ENCODE data around the gene RAD21L1.

Gene RAD21L1

GRCh38 chr20:1274485-1275311 lies 48.9 kb downstream of the RAD21L1 start:
- no peak for FAIRE-seq

GRCh38 chr20:1275919-1276318 lies 50.1 kb downstream of the RAD21L1 start:
- no peak for FAIRE-seq

- no peak for FAIRE-seq
These were observed 51.9 kb downstream of the RAD21L1 start for GRCh38 chr20:1277529-1278322.

- no peak for FAIRE-seq
These were observed 53.1 kb downstream of the RAD21L1 start for GRCh38 chr20:1278993-1279392.

- no peak for FAIRE-seq
These were observed 54.6 kb downstream of the RAD21L1 start for GRCh38 chr20:1280195-1281102.

- FAIRE-seq: no peak
These were observed 55.6 kb downstream of the RAD21L1 start for GRCh38 chr20:1281279-1282057.

- FAIRE-seq: no peak
These were observed 57.1 kb downstream of the RAD21L1 start for GRCh38 chr20:1282966-1283365.

- FAIRE-seq: no peak
These were observed 58.0 kb downstream of the RAD21L1 start for GRCh38 chr20:1283522-1284510.

- FAIRE-seq: no peak
These were observed 60.6 kb downstream of the RAD21L1 start for GRCh38 chr20:1286267-1287024.

- no peak for FAIRE-seq
These were observed 61.5 kb downstream of the RAD21L1 start for GRCh38 chr20:1287306-1287705.

- FAIRE-seq: no peak
These were observed 62.1 kb downstream of the RAD21L1 start for GRCh38 chr20:1287787-1288569.

- no peak for FAIRE-seq
These were observed 65.4 kb downstream of the RAD21L1 start for GRCh38 chr20:1291191-1291741.

GRCh38 chr20:1292620-1293019 lies 66.8 kb downstream of the RAD21L1 start:
- FAIRE-seq: no peak

GRCh38 chr20:1293641-1294379 lies 68.0 kb downstream of the RAD21L1 start:
- no peak for FAIRE-seq

GRCh38 chr20:1294497-1294896 lies 68.7 kb downstream of the RAD21L1 start:
- no peak for FAIRE-seq

- no peak for FAIRE-seq
These were observed 69.6 kb downstream of the RAD21L1 start for GRCh38 chr20:1295276-1295930.

- no peak for FAIRE-seq
These were observed 70.3 kb downstream of the RAD21L1 start for GRCh38 chr20:1296117-1296610.
